HG03565 (cell line): ENCODE results near the gene EXOC4.

Source experiments
- ATAC-seq: cut with Tn5 transposase; IDR thresholded peaks from one replicate; pipeline ENCODE4 v1.9.1; 2021; ENCODE audit warnings: mild to moderate bottlenecking, moderate library complexity; ENCODE audit not compliant: unreplicated experiment

The EXOC4 gene

DNA sequence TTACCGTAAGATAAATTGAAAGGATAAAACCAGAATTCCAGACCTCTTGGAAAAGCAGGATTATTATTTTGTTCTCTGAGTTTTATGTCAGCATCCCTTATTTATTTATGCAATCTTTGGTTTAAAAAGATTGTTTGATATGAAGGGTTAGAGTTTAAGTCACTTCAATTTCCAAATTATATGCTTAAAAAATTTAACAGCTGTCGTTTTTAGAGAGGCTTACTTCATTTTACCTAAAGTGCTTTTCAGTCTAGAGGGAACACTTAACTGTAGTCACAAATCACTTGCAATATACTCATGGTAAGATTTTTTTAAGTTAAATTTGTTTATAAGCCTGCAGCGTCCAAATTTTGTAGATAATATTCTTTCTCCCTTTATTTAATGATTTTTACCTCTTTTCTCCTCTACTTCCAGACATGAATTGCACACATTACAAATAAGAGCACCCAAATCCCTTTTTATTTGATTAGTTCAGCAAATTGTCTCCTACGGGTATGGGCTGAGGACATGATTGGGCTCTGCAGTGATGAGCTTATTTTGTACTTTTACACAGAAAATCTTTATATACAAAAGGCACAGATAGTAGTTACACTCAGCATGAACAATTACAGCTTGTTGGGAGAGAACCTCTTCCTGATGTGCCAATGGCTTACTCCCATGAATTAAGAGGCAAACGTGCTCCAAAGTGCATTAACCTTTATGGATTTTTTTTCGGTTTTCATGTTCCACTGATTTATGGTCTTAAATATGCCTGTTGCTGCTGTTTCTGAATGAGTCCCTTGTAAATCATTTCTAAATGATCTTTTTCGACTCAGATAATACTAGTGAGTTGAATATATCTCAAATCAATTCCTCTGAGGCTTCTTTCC lies 555.0 kb downstream of the EXOC4 start:
- no peak for ATAC-seq

GRCh38 chr7:133808493-133808866 lies 555.6 kb downstream of the EXOC4 start:
- no peak for ATAC-seq

DNA sequence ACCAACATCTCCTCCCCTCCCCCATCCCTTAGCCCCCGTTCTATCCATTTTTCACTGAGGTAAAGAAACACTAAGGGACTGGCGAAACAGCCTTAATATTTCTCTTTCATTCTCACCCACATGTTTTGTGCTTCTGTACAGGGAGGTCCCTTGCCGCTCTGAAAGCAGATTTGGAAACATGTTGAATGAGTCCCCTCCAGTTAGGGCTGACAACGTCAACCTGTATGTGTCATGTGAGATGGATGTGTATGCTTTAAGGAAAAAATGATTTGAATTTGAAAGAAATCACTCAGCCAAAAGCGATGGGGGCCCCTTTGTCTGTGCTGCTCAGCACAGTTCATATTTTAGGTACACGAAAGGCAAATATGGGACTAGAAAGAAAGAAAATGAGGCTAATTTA lies 560.0 kb downstream of the EXOC4 start:
- no peak for ATAC-seq

DNA sequence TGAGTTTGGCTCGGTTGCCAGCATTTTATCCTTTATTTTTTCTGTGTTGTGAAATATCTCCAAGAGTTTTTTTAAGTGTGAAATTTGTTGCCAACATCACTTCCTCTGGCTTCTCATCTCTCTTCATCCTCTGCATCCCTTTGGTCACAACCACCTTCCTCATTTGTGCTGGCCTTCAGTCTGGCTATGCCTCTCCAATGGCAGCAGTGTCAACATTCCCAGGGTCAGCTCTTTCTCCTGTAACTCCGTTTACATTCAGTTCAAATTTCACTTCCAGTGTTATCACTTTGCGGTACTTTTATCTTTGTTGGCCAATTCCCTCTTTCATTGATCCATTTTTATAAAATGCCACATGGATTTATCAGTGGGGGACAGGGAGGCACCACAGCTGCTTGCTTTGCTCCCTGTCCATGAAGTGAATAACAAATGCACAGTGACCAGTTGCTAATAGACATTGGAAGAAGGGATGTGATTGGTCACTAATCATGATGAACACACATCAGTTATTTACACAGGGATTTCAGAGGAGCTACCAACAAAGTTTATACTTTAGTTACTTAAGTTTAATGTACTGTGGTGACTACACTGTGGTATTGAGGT lies 562.8 kb downstream of the EXOC4 start:
- ATAC-seq, result no peak

GRCh38 chr7:133819695-133820094 lies 566.8 kb downstream of the EXOC4 start:
- ATAC-seq, result no peak

- no peak for ATAC-seq
Observed at GRCh38 chr7:133820584-133820983, 567.7 kb downstream of the EXOC4 start.

DNA sequence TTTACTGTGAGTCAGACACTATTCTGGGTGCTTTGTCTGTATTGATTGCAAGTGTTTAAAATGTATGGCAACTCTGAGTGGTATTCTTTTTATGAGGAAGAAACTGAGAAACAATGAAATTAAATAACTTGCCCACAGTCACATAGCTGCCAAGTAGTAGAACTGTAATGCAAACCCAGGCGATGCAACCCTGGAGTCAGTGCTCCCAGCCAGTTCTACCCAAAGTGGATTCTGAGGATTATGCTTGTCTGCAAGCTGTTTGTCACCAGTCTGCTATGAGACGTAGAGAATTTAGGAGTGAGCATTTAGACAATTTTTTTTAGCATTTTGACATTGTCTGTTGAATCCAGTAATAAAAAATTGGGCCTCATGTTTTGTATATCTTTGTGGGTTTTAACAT lies 568.3 kb downstream of the EXOC4 start:
- no peak for ATAC-seq

DNA sequence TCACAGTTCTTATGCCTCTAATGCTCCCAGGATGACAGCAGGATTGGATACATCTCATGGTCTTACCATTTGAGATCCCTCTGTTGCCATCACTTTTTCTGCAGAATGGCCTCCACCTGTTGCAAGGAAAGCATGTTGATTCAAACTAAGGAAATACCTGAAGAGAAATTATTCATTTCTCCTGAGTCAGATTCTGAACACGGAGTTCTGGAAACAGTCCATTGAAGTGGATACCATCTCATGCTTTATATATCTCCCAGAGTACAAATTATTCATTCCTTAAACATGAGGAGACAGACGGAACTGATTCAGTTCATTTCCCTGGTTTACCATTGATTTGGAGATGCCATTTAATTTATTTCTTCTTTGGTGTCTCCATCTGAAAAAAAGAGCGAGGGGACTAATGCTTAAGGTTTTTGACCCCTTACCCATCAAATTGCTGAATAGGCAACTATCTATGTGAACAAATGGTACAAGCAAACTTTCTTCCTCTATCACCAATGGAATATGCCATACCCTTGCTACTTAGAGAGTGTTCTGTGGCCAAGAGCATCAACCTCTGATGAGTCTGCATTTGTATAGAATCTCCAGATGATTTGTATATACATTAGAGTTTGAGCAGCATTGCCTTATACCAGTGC lies 569.2 kb downstream of the EXOC4 start:
- no peak for ATAC-seq

GRCh38 chr7:133822868-133823552 lies 570.1 kb downstream of the EXOC4 start:
- ATAC-seq, result no peak

GRCh38 chr7:133824132-133824531 lies 571.3 kb downstream of the EXOC4 start:
- no peak for ATAC-seq

GRCh38 chr7:133827707-133828623 lies 575.1 kb downstream of the EXOC4 start:
- peak; percentile 54 for ATAC-seq

DNA sequence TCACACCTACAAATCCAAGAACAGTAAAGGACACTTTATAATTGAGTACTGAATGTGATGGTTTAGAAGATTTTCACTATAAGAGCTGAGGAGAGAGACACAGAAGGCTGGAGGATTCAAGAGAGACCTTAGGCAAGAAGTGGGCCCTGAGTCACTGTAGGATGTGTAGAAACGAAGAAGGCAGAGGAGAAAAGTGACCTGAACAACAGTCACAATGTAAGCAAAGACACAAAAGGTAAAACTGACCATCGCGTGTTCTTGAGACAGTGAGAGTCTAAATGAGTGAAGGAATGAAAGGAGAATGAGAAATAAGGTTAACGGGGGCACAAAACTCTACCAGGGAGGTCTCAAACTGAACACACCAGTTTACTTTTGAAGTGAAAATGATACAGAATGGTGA lies 576.0 kb downstream of the EXOC4 start:
- ATAC-seq, result no peak

GRCh38 chr7:133829336-133829897 lies 576.5 kb downstream of the EXOC4 start:
- no peak for ATAC-seq

DNA sequence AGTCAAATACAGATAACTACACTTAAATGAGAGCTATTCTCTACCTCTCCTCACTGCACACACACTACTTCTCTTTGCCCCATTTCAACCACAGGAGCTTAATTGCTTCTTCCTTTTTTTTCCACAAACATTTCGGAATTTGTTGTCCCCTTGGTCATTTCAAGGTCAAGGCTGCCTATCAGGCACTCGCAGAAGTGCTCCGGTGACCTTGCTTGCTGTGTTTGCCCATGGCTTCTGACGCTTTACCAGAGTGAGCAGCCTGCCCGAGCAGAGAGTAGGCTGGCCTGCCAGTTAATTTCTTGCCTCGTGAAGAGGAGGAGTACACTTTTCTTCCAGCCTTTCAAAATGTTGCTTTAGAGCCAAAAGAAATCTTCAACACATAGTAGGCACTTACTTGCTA lies 577.2 kb downstream of the EXOC4 start:
- ATAC-seq, result no peak

DNA sequence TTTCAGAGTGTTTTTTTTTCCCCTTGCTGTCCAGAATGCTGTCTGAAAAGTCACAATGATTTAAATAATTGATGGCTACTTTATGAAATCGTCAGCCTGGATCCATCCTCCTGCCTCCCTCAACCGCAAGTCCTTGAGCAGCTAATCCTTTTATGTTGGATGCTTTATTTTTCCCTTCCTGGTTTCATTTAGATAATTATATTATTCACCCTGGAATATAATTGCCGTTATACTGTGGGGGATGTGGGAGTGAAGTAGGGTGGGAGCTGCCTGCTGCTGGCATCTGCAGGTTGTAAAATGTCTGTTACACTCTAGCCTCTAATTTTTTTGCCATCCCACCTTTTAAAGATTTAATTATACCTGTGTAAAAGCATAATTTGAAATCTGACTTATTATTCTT lies 583.8 kb downstream of the EXOC4 start:
- ATAC-seq, result no peak

DNA sequence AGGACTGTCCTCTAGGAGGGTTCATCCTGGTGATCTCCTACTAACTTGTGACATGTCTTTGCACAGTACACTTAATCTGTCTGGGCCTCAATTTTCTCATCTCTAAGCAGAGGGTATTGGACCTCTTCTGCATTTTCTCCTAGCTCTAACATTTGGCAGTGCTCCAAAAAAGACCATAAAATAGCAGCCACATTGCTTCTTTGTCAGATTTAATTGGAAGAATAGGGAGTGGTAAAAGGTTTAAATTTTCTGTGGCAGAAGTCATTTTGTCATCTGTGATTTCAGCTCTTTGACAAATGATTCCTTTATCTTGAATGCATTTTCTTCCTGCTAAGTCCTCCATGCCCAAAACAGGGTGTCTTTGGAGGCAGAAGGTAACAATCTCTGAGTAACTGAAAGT lies 584.3 kb downstream of the EXOC4 start:
- no peak for ATAC-seq

DNA sequence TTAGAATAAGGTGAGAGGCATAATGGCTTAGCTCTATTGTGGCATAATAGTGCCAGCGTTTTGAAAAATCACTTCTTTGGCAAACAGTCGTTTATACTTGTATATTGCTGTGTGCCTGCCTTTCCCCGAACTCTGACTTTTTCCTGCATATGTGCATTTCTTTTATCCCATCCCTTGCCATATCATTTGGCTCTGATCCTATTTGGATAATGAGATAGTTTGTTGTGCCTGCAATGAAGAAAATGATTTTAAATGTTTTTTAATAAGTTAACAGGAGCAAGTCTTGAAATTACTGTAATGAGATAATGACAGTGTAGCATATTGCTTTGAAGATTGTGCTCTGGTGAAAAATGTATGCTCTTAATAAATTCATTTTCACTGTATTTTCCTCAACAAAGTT lies 586.2 kb downstream of the EXOC4 start:
- ATAC-seq, result no peak

DNA sequence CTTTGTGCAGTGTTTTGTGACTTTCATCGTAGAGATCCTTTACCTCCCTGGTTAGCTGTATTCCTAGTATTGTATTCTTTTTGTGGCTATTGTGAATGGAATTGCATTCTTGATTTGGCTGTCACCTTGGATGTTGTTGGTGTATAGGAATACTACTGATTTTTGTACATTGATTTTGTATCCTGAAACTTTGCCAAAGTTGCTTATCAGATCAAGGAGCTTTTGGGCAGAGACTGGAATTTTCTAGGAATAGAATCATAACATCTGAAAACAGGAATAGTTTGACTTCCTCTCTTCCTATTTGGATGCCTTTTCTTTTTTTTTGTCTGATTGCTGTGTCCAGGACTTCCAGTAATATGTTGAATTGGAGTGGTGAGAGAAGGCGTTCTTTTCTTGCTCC lies 590.5 kb downstream of the EXOC4 start:
- ATAC-seq, result no peak

GRCh38 chr7:133845005-133845404 lies 592.1 kb downstream of the EXOC4 start:
- ATAC-seq, result no peak
